GM21423 (cell line): ENCODE results near the gene DNAI4.
"Not testable (repeated sequence)": the region's sequence is repeated elsewhere in the genome, so short reads cannot be mapped to it uniquely, and the experiment has no call there.

Source experiments
- ATAC-seq: cut with Tn5 transposase; IDR thresholded peaks from one replicate; pipeline ENCODE4 v1.9.1; 2021; ENCODE audit warnings: mild to moderate bottlenecking, moderate library complexity; ENCODE audit not compliant: unreplicated experiment

DNAI4 gene

GRCh38 chr1:66929999-66930822 lies 5.6 kb upstream of the DNAI4 start:
- ATAC-seq: peak; percentile 66

- ATAC-seq: no peak
These were observed 5.0 kb upstream of the DNAI4 start for GRCh38 chr1:66929691-66929998.

- ATAC-seq: no peak
These were observed 4.6 kb upstream of the DNAI4 start for GRCh38 chr1:66929146-66929688.

GRCh38 chr1:66927528-66927927 lies 2.9 kb upstream of the DNAI4 start:
- ATAC-seq: no peak

- ATAC-seq: no peak
These were observed 1.3 kb upstream of the DNAI4 start for GRCh38 chr1:66925944-66926343.

- ATAC-seq: no peak
These were observed 878 bp upstream of the DNAI4 start for GRCh38 chr1:66925558-66925910.

- ATAC-seq: no peak
These were observed 4.1 kb downstream of the DNAI4 start for GRCh38 chr1:66920543-66920942.

GRCh38 chr1:66919828-66920227 lies 4.8 kb downstream of the DNAI4 start:
- ATAC-seq: no peak

GRCh38 chr1:66919063-66919462 lies 5.6 kb downstream of the DNAI4 start:
- no peak for ATAC-seq

- no peak for ATAC-seq
These were observed 7.2 kb downstream of the DNAI4 start for GRCh38 chr1:66917476-66917875.

- no peak for ATAC-seq
These were observed 8.3 kb downstream of the DNAI4 start for GRCh38 chr1:66916320-66916719.

- not testable (repeated sequence) for ATAC-seq
These were observed 9.5 kb downstream of the DNAI4 start for GRCh38 chr1:66915203-66915602.

- no peak for ATAC-seq
These were observed 30.9 kb downstream of the DNAI4 start for GRCh38 chr1:66893712-66894111.

GRCh38 chr1:66890621-66891020 lies 34.0 kb downstream of the DNAI4 start:
- ATAC-seq: no peak

- ATAC-seq: no peak
These were observed 35.6 kb downstream of the DNAI4 start for GRCh38 chr1:66889030-66889429.

- ATAC-seq: no peak
These were observed 48.0 kb downstream of the DNAI4 start for GRCh38 chr1:66876664-66877063.

- no peak for ATAC-seq
These were observed 51.5 kb downstream of the DNAI4 start for GRCh38 chr1:66873111-66873510.

- ATAC-seq: not testable (repeated sequence)
These were observed 52.6 kb downstream of the DNAI4 start for GRCh38 chr1:66872024-66872423.

- no peak for ATAC-seq
These were observed 57.2 kb downstream of the DNAI4 start for GRCh38 chr1:66867501-66867900.

GRCh38 chr1:66860529-66860928 lies 64.1 kb downstream of the DNAI4 start:
- ATAC-seq: no peak

- no peak for ATAC-seq
These were observed 71.3 kb downstream of the DNAI4 start for GRCh38 chr1:66853379-66853778.

- peak; percentile 59 for ATAC-seq
These were observed 71.8 kb downstream of the DNAI4 start for GRCh38 chr1:66852870-66853269.

GRCh38 chr1:66850989-66851388 lies 73.7 kb downstream of the DNAI4 start:
- no peak for ATAC-seq
